ENCODE measurements around the gene FNBP1L.
"Not testable (repeated sequence)": the region's sequence is repeated elsewhere in the genome, so short reads cannot be mapped to it uniquely, and the experiment has no call there.

Gene FNBP1L

GRCh38 chr1:93537396-93537795 is 89.5 kb downstream of the FNBP1L start:
- Mint-ChIP-seq H3K27ac (no peak overlapping the region), H3K27me3 (peaks cover 9 to 19% of the 10 kb centered on the region in 2 donors), H3K4me1 (ENCODE audit: low read depth in 2 of 2) (no peaks in the 10 kb centered on the region), H3K36me3 (ENCODE audit: insufficient read depth) (no peaks in the 10 kb centered on the region), H3K4me3 (no peak overlapping the region), H3K9me3 (no peaks in the 10 kb centered on the region)
- DNase-seq (no peak), ATAC-seq (replicated peaks) (no peak)

GRCh38 chr1:93537924-93538323 is 90.0 kb downstream of the FNBP1L start:
- Mint-ChIP-seq H3K9me3 (no peaks in the 10 kb centered on the region), H3K27me3 (peaks cover 9 to 19% of the 10 kb centered on the region in 2 donors), H3K4me3 (no peak overlapping the region), H3K36me3 (ENCODE audit: insufficient read depth) (no peaks in the 10 kb centered on the region), H3K27ac (no peak overlapping the region), H3K4me1 (ENCODE audit: low read depth in 2 of 2) (no peaks in the 10 kb centered on the region)
- ATAC-seq (replicated peaks) (no peak), DNase-seq (no peak)

GRCh38 chr1:93541045-93541444 is 93.1 kb downstream of the FNBP1L start:
- ATAC-seq (replicated peaks) (no peak), DNase-seq (no peak)
- no peaks in the 10 kb centered on the region for H3K36me3 Mint-ChIP-seq (ENCODE audit: insufficient read depth)
- H3K27ac Mint-ChIP-seq, result no peak overlapping the region
- H3K4me3 Mint-ChIP-seq, result no peak overlapping the region
- no peaks in the 10 kb centered on the region for H3K4me1 Mint-ChIP-seq (ENCODE audit: low read depth in 2 of 2)
- no peaks in the 10 kb centered on the region for H3K9me3 Mint-ChIP-seq
- H3K27me3 Mint-ChIP-seq, result peaks cover 9 to 32% of the 10 kb centered on the region in 2 donors

- H3K27ac Mint-ChIP-seq, result no peak overlapping the region
- H3K4me1 Mint-ChIP-seq (ENCODE audit: low read depth in 2 of 2), result no peaks in the 10 kb centered on the region
- no peaks in the 10 kb centered on the region for H3K9me3 Mint-ChIP-seq
- peaks cover 3 to 30% of the 10 kb centered on the region in 2 donors for H3K27me3 Mint-ChIP-seq
- no peak overlapping the region for H3K4me3 Mint-ChIP-seq
- ATAC-seq (replicated peaks) (no peak), DNase-seq (no peak)
- no peaks in the 10 kb centered on the region for H3K36me3 Mint-ChIP-seq (ENCODE audit: insufficient read depth)
These were observed 94.5 kb downstream of the FNBP1L start for GRCh38 chr1:93542398-93542797.

GRCh38 chr1:93546162-93546863 is 98.4 kb downstream of the FNBP1L start:
- Mint-ChIP-seq H3K36me3 (ENCODE audit: insufficient read depth) (no peaks in the 10 kb centered on the region), H3K27me3 (peaks cover 10 to 34% of the 10 kb centered on the region in 2 donors), H3K9me3 (no peaks in the 10 kb centered on the region), H3K4me3 (no peak overlapping the region), H3K27ac (no peak overlapping the region), H3K4me1 (ENCODE audit: low read depth in 2 of 2) (no peaks in the 10 kb centered on the region)
- ATAC-seq (replicated peaks), result no peak
- DNase-seq, result no peak

GRCh38 chr1:93549131-93549530 is 101.2 kb downstream of the FNBP1L start:
- DNase-seq, result no peak
- H3K27ac Mint-ChIP-seq, result no peak overlapping the region
- no peak overlapping the region for H3K4me3 Mint-ChIP-seq

GRCh38 chr1:93549811-93550210 is 101.9 kb downstream of the FNBP1L start:
- DNase-seq, result no peak
- no peak overlapping the region for H3K27ac Mint-ChIP-seq
- no peak for ATAC-seq (replicated peaks)
- H3K9me3 Mint-ChIP-seq, result no peaks in the 10 kb centered on the region
- no peaks in the 10 kb centered on the region for H3K4me1 Mint-ChIP-seq (ENCODE audit: low read depth in 2 of 2)
- H3K27me3 Mint-ChIP-seq, result peaks cover 45 to 59% of the 10 kb centered on the region in 2 donors
- no peaks in the 10 kb centered on the region for H3K36me3 Mint-ChIP-seq (ENCODE audit: insufficient read depth)
- no peak overlapping the region for H3K4me3 Mint-ChIP-seq

More at GRCh38 chr1:93549131-93549530, 101.2 kb downstream of the FNBP1L start:
- no peaks in the 10 kb centered on the region for H3K4me1 Mint-ChIP-seq (ENCODE audit: low read depth in 2 of 2)
- no peaks in the 10 kb centered on the region for H3K36me3 Mint-ChIP-seq (ENCODE audit: insufficient read depth)
- no peak for ATAC-seq (replicated peaks)
- H3K27me3 Mint-ChIP-seq, result peaks cover 38 to 57% of the 10 kb centered on the region in 2 donors
- no peaks in the 10 kb centered on the region for H3K9me3 Mint-ChIP-seq

- H3K4me3 Mint-ChIP-seq, result no peak overlapping the region
- no peak for DNase-seq
- H3K27ac Mint-ChIP-seq, result no peak overlapping the region
- no peaks in the 10 kb centered on the region for H3K36me3 Mint-ChIP-seq (ENCODE audit: insufficient read depth)
- no peaks in the 10 kb centered on the region for H3K4me1 Mint-ChIP-seq (ENCODE audit: low read depth in 2 of 2)
- H3K27me3 Mint-ChIP-seq, result peaks cover 52 to 58% of the 10 kb centered on the region in 2 donors
- ATAC-seq (replicated peaks), result no peak
- H3K9me3 Mint-ChIP-seq, result no peaks in the 10 kb centered on the region
These were observed 105.0 kb downstream of the FNBP1L start for GRCh38 chr1:93552741-93553455.

GRCh38 chr1:93553886-93554490 is 106.1 kb downstream of the FNBP1L start:
- not testable (repeated sequence) for H3K27ac Mint-ChIP-seq; DNase-seq; H3K4me1 Mint-ChIP-seq (ENCODE audit: low read depth in 2 of 2); H3K9me3 Mint-ChIP-seq; H3K36me3 Mint-ChIP-seq (ENCODE audit: insufficient read depth); ATAC-seq (replicated peaks); H3K4me3 Mint-ChIP-seq
- peaks cover 52 to 68% of the 10 kb centered on the region in 2 donors for H3K27me3 Mint-ChIP-seq

GRCh38 chr1:93554883-93555872 is 107.3 kb downstream of the FNBP1L start:
- ATAC-seq (replicated peaks), result no peak
- Mint-ChIP-seq H3K27me3 (peaks cover 60 to 78% of the 10 kb centered on the region in 2 donors), H3K4me3 (no peak overlapping the region), H3K4me1 (ENCODE audit: low read depth in 2 of 2) (no peaks in the 10 kb centered on the region), H3K9me3 (no peaks in the 10 kb centered on the region), H3K27ac (no peak overlapping the region), H3K36me3 (ENCODE audit: insufficient read depth) (no peaks in the 10 kb centered on the region)
- DNase-seq, result no peak

- Mint-ChIP-seq H3K4me1 (ENCODE audit: low read depth in 2 of 2) (no peaks in the 10 kb centered on the region), H3K27ac (no peak overlapping the region), H3K27me3 (peaks cover 57 to 69% of the 10 kb centered on the region in 2 donors), H3K9me3 (no peaks in the 10 kb centered on the region), H3K4me3 (no peak overlapping the region), H3K36me3 (ENCODE audit: insufficient read depth) (no peaks in the 10 kb centered on the region)
- ATAC-seq (replicated peaks) (no peak), DNase-seq (no peak)
These were observed 108.4 kb downstream of the FNBP1L start for GRCh38 chr1:93556291-93556690.

GRCh38 chr1:93559045-93559444 is 111.1 kb downstream of the FNBP1L start:
- DNase-seq (no peak), ATAC-seq (replicated peaks) (no peak)
- H3K4me1 Mint-ChIP-seq (ENCODE audit: low read depth in 2 of 2), result no peaks in the 10 kb centered on the region
- H3K9me3 Mint-ChIP-seq, result no peaks in the 10 kb centered on the region
- no peak overlapping the region for H3K27ac Mint-ChIP-seq
- H3K36me3 Mint-ChIP-seq (ENCODE audit: insufficient read depth), result no peaks in the 10 kb centered on the region
- H3K27me3 Mint-ChIP-seq, result peaks cover 32 to 41% of the 10 kb centered on the region in 2 donors
- no peak overlapping the region for H3K4me3 Mint-ChIP-seq

- no peak overlapping the region for H3K4me3 Mint-ChIP-seq
- ATAC-seq (replicated peaks) (no peak), DNase-seq (no peak)
- no peaks in the 10 kb centered on the region for H3K9me3 Mint-ChIP-seq
- H3K27me3 Mint-ChIP-seq, result peaks cover 27 to 35% of the 10 kb centered on the region in 2 donors
- no peaks in the 10 kb centered on the region for H3K4me1 Mint-ChIP-seq (ENCODE audit: low read depth in 2 of 2)
- H3K36me3 Mint-ChIP-seq (ENCODE audit: insufficient read depth), result no peaks in the 10 kb centered on the region
- H3K27ac Mint-ChIP-seq, result no peak overlapping the region
These were observed 111.8 kb downstream of the FNBP1L start for GRCh38 chr1:93559695-93560094.

Measured in effector memory CD8-positive, alpha-beta T cell (primary cell).